ENCODE measurements around the gene SERPING1. TPM values are rescaled to one million over a fixed set of nuclear protein-coding genes. Genes with fewer than 3 reads are reported as not detected.
"Not testable (repeated sequence)": the region's sequence is repeated elsewhere in the genome, so short reads cannot be mapped to it uniquely, and the experiment has no call there.

The SERPING1 gene
- total and polyA plus RNA-seq, 2 donors (not counting 3 experiments of a cell fraction or from before 2014, with no cell fraction given): 0.30 TPM; not detected in 1

DNA sequence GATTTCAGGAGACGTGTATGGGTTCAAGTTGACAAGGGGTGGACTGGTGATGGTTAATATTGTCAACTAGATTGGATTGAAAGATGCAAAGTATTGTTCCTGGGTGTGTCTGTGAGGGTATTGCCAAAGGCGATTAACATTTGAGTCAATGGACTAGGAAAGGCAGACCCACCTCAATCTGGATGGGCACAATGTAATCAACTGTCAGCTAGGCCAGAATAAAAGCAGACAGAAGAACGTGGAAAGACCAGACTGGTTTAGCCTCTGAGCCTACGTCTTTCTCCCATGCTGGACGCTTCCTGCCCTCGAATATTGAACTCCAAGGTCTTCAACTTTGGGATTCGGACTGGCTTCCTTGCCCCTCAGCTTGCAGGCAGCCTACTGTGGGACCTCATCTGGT is 53.9 kb downstream of the SERPING1 start:
- POLR2A ChIA-PET: interaction anchor here (0.6 kb wide), 1 partner anchor 675 kb away, joined by 6 read pairs; no protein-coding TSS in a partner anchor
- BruUV-seq (replicated peaks): no TSS peak

GRCh38 chr11:57652230-57652629 is 54.7 kb downstream of the SERPING1 start:
- CTCF ChIA-PET: interaction anchor here (1.2 to 5.8 kb wide), 4 partner anchors 8 to 85 kb away, joined by 3 to 26 read pairs (median 6); partner anchors contain the start of gene UBE2L6
- H3K9me3 ChIP-seq (replicated peaks; ENCODE audit: control insufficient read depth, insufficient read depth, low read length); H3K27ac ChIP-seq (ENCODE audit: insufficient read depth, low read depth, low read length); FAIRE-seq; H3K4me3 ChIP-seq (replicated peaks in 1 of 3; ENCODE audit: insufficient read depth in 1 of 3, low read depth in 1 of 3, low read length in 3 of 3); intact Hi-C loops (cut with micrococcal nuclease); POLR2A ChIA-PET; dilution Hi-C loops (cut with MboI; ENCODE audit: extremely low pct_ligation_motif_present, low sequenced_read_pairs); H3K9ac ChIP-seq (replicated peaks; ENCODE audit: extremely low read depth, insufficient read depth, low read length); H3K9me1 ChIP-seq (replicated peaks; ENCODE audit: control insufficient read depth, extremely low read depth, insufficient read depth, low read length); BruUV-seq (replicated peaks); H3K36me3 ChIP-seq (ENCODE audit: control insufficient read depth in 2 of 2, extremely low read depth in 1 of 2, insufficient read depth in 2 of 2, low read length in 2 of 2); H4K20me1 ChIP-seq (replicated peaks; ENCODE audit: control insufficient read depth, extremely low read depth, insufficient read depth, low read length); H3K4me1 ChIP-seq (ENCODE audit: control insufficient read depth, extremely low read depth, insufficient read depth, low read length); DNase-seq (ENCODE audit: low read depth, low spot score); H2AFZ ChIP-seq (ENCODE audit: low read depth, low read length); H3K4me2 ChIP-seq (ENCODE audit: insufficient read depth, low read length); H3K79me2 ChIP-seq (ENCODE audit: control insufficient read depth, insufficient read depth, low read length): not testable (repeated sequence)
- H3K27me3 ChIP-seq (ENCODE audit: control insufficient read depth in 2 of 2, insufficient read depth in 2 of 2, low read length in 2 of 2): peaks cover 22 to 33% of the 10 kb centered on the region in 2 experiments

More for the DNA sequence above, 53.9 kb downstream of the SERPING1 start:
- no peaks in the 10 kb centered on the region for H3K9me3 ChIP-seq (replicated peaks; ENCODE audit: control insufficient read depth, insufficient read depth, low read length)
- no peaks in the 10 kb centered on the region for H3K9me1 ChIP-seq (replicated peaks; ENCODE audit: control insufficient read depth, extremely low read depth, insufficient read depth, low read length)
- no peaks in the 10 kb centered on the region for H3K79me2 ChIP-seq (ENCODE audit: control insufficient read depth, insufficient read depth, low read length)
- DNase-seq (ENCODE audit: low read depth, low spot score) (no peak), FAIRE-seq (no peak)
- peaks cover 31 to 41% of the 10 kb centered on the region in 2 experiments for H3K27me3 ChIP-seq (ENCODE audit: control insufficient read depth in 2 of 2, insufficient read depth in 2 of 2, low read length in 2 of 2)
- H3K36me3 ChIP-seq (ENCODE audit: control insufficient read depth in 2 of 2, extremely low read depth in 1 of 2, insufficient read depth in 2 of 2, low read length in 2 of 2): no peaks in the 10 kb centered on the region
- H3K4me2 ChIP-seq (ENCODE audit: insufficient read depth, low read length): no peak overlapping the region
- CTCF ChIA-PET: interaction anchor here (1.2 to 2.2 kb wide), 3 partner anchors 10 to 84 kb away, joined by 3 to 9 read pairs (median 3); partner anchors contain the start of gene UBE2L6
- intact Hi-C loops (cut with micrococcal nuclease): no loop called here
- H4K20me1 ChIP-seq (replicated peaks; ENCODE audit: control insufficient read depth, extremely low read depth, insufficient read depth, low read length): no peaks in the 10 kb centered on the region
- TF ChIP-seq, protein P1, sequence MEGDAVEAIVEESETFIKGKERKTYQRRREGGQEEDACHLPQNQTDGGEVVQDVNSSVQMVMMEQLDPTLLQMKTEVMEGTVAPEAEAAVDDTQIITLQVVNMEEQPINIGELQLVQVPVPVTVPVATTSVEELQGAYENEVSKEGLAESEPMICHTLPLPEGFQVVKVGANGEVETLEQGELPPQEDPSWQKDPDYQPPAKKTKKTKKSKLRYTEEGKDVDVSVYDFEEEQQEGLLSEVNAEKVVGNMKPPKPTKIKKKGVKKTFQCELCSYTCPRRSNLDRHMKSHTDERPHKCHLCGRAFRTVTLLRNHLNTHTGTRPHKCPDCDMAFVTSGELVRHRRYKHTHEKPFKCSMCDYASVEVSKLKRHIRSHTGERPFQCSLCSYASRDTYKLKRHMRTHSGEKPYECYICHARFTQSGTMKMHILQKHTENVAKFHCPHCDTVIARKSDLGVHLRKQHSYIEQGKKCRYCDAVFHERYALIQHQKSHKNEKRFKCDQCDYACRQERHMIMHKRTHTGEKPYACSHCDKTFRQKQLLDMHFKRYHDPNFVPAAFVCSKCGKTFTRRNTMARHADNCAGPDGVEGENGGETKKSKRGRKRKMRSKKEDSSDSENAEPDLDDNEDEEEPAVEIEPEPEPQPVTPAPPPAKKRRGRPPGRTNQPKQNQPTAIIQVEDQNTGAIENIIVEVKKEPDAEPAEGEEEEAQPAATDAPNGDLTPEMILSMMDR (IDR thresholded peaks at IDR 0.05; ENCODE audit: extremely low read depth in 1 of 2, insufficient read depth in 1 of 2, low read depth in 1 of 2, low read length in 2 of 2): no peak
- TF ChIP-seq FOS (IDR thresholded peaks at IDR 0.05; ENCODE audit: borderline replicate concordance, insufficient read depth, low read length) (no peak), POLR2AphosphoS5 (IDR thresholded peaks at IDR 0.05; ENCODE audit: insufficient read depth, low read depth, low read length) (no peak), POLR2A (IDR thresholded peaks at IDR 0.05; ENCODE audit: low read depth, low read length) (no peak), JUN (IDR thresholded peaks at IDR 0.05; ENCODE audit: borderline replicate concordance, insufficient read depth, insufficient read length, low read depth) (no peak), GATA2 (IDR thresholded peaks at IDR 0.05; ENCODE audit: insufficient read depth, insufficient read length, low read depth, low read length) (no peak), MYC (IDR thresholded peaks at IDR 0.05; ENCODE audit: low read depth, low read length) (no peak), EZH2 (IDR thresholded peaks at IDR 0.05; ENCODE audit: borderline replicate concordance, low read depth, low read length, severe bottlenecking) (no peak)
- TF ChIP-seq, protein P2, sequence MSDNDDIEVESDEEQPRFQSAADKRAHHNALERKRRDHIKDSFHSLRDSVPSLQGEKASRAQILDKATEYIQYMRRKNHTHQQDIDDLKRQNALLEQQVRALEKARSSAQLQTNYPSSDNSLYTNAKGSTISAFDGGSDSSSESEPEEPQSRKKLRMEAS (IDR thresholded peaks at IDR 0.05; ENCODE audit: insufficient read depth, insufficient read length): no peak
- dilution Hi-C loops (cut with MboI; ENCODE audit: extremely low pct_ligation_motif_present, low sequenced_read_pairs): no loop called here
- peaks cover 3% of the 10 kb centered on the region for H3K4me1 ChIP-seq (ENCODE audit: control insufficient read depth, extremely low read depth, insufficient read depth, low read length)
- H3K27ac ChIP-seq (ENCODE audit: insufficient read depth, low read depth, low read length): no peak overlapping the region
- H3K4me3 ChIP-seq (replicated peaks in 1 of 3; ENCODE audit: insufficient read depth in 1 of 3, low read depth in 1 of 3, low read length in 3 of 3): no peak overlapping the region
- no peak overlapping the region for H3K9ac ChIP-seq (replicated peaks; ENCODE audit: extremely low read depth, insufficient read depth, low read length)
- H2AFZ ChIP-seq (ENCODE audit: low read depth, low read length): no peak overlapping the region

Data from endothelial cell of umbilical vein (primary cell).